NCI-H345 (cell line): ENCODE measurements around the gene ZNF264.
"Not testable (repeated sequence)": the region's sequence is repeated elsewhere in the genome, so short reads cannot be mapped to it uniquely, and the experiment has no call there.

Experiments
- DNase-seq: peaks from one replicate; lab custom pipeline; 2025; lab: John Stamatoyannopoulos, UW

ZNF264 gene

DNA sequence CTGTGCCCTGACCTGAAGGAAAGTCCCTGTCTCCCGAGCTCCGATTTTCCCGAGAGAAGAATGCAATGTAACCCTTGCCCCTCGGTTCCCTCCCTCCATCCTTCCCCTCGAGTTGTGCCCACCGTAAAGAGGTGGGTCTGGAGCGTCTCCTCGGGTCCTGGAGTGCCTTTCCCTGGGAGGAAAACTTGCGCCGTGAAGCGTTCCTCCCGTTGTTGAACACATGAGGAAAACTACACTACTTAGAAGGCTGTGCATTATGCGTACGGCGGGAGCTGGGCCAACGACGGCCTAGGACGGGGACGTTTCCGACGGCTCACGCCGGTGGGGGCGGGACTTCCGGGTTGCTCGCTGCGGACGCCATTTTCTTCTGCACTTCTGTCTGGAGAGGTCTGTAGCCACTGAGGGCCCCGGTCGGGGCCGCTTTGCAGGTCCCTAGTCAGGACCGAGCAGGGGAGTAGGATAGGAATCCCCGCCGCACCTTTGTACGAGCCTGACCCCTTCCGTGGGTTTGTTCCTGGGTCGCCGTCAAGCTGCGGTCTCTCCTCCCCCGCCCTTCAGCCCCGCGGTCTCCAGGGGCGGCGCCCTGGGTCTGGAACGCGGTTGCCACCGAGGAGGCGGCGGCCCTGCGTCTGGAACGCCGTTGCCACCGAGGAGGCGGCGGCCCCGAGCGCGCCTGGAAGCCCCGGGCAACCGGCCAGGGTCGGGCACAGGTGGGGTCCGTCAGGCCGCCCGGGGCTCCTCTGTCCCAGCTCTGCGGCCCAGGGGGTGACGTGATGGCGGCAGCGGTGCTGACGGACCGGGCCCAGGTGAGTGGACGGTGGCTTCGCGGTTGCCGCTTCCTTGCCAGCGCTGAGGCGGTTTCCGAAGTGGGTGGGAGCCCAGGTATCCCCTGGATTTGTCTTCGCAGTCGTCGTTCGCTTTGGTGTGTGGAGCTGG, at the start of gene ZNF264:
TSS of gene ZNF264 (plus strand) at position 360 of the 936 bp plus-strand sequence. CDS start at position 774, 414 bp downstream.
- DNase-seq, result peak; percentile 87

DNA sequence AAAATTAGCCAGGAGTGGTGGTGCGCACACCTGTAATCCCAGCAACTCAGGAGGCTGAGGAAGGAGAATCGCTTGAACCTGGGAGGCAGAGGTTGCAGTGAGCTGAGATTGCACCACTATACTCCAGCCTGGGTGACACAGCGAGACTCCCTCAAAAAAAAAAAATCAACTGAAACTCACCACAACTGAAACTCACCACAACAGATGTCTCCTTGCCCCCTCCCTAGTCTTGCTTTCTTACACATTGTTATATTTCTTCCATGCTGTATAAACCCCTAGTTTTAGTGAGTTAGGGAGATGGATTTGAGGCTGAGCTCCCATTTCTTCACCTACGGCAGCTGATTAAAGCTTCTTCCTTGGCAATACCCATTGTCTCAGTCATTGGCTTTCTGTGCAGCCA, 49.6 kb upstream of the ZNF264 start:
- no peak for DNase-seq

DNA sequence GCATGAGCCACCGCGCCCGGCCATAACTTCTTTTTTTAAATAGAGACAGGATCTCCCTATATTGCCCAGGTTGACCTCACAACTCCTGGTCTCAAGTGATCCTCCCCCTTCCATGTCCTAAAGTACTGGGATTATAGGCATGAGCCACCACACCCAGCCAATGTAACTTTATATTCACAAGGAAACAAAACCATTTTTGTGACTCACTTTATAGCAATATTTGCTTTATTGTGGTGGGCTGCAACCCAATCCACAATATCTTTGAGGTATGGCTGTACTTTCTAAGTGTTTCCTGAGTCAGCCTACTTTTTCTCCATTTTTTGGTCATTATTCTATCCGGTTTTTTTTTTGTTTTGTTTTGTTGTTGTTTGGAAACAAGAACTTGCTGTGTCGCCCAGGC, 38.4 kb upstream of the ZNF264 start:
- no peak for DNase-seq

DNA sequence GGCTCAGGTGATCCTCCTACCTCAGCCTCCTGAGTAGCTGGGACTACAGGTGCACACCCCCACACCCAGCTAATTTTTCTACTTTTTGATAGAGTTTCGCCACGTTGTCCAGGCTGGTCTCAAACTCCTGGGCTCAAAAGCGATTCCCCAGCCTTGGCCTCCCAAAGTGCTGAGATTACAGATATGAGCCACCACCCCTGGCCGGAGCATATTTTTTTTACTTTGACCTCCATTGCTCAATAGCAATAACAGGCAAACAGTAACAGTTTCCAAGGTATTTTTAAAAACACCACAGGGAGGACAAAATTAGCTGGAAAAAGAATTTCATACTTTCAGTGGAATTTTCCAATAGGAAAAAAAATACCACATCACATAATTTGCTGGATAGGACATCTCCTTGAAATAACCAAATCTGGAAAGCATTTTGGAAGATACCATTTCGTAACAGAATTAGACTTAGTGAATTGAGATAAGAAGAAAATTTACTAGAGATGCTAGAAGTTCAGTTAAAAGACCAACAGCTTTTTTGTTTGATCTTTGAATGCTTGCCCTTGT, 29.2 kb upstream of the ZNF264 start:
- DNase-seq, result no peak

DNA sequence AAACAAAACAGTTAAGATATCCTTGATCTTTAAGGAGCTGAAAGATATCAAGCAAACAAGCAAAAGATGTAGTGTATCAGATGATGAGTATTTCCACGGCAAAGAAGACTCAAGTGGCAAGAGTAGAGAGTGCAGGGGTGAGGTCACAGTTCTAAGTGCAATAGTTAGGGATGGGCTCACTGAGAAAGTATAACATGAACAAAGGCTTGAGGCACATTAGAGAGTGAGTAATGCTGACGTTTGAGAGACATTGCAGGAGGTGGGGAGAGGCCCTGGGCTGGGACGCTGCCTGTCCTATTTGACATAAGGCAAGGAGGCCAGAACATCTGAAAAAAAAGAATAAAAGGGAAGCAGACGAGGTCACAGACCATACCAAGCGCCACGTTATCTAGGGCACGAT, 25.5 kb upstream of the ZNF264 start:
- DNase-seq, result no peak

DNA sequence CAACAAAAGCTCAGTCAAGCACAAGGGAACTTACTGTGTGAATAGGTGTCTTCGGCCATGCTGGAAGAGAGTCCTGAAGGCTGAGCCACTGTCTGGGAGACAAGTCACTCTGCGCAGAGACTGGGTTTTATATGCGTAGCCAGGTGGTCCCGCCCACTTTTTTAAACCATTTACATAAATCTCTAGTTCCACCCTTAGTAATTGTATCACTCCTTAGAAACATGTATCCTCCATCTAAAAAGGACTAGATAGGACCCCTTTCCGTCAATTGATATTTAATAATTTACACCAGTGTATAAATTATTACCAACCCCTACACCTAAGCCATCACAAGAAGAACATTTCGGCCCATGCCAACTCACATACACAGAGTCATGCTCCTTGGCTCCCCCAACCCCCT, 23.9 kb upstream of the ZNF264 start, which contains the start of gene DUXA:
TSS of gene DUXA (minus strand) at position 101 of the 400 bp plus-strand sequence. CDS start at position 59, 42 bp downstream.
- DNase-seq, result no peak

DNA sequence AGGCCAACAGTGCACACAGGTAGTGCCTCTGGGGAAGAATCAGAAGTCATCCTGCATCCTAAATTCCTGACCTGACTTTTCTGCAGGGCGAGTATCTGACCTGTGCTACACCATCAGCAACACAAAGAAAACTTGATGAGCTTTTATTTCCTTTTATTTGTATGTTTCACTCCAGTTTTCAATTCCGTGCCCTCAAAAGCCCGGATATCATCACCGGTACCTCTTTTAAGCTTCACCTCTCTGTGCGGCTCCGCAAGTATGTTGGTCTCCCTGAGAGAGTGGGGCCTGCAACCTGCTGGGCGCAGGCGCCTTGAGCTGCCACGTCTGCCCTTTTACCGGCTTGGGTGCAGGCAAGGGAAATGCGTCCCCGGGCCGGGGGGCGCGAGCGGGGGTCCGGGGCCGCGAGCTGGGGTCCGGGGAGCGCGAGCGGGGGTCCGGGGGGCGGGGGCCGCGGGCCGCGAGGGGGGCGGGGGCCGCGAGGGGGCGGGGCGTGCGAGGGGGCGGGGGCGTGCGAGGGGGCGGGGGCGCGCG, 19.7 kb upstream of the ZNF264 start:
- no peak for DNase-seq

DNA sequence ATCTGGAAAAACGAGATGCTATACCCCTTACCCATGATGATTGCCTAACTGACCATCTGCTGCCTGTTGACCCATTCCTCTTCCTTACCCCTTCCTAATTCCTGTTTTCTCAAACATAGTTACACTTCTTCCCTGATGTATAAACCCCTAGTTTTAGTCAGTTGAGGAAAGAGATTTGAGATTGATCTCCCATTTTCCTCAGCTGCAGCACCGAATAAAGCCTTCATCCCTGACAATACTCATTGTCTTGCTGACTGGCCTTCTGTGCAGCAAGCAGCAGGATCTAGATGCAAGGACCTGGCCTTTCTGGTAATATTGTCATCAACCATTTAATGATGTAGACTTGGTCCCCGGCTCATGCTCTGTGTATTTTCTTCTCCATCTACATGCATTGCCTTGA, 999 bp upstream of the ZNF264 start:
- no peak for DNase-seq

DNA sequence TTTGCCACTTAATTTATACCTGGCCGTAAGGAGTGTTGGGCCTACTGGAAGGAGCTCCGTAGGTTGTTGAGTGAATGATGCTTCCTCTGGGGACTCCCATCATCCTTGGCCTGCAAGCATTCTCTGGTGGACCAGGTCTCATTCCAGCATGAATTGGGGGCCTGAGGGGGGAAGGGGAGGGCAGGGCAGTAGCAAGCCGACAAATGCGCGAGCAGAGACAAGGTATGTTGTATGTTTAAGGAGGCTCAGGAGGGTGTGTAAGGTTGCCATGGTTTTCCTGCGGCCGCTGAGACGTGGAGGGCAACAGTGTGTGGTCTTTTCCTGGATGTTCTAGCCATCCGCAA, 749 bp downstream of the ZNF264 start:
- no peak for DNase-seq

DNA sequence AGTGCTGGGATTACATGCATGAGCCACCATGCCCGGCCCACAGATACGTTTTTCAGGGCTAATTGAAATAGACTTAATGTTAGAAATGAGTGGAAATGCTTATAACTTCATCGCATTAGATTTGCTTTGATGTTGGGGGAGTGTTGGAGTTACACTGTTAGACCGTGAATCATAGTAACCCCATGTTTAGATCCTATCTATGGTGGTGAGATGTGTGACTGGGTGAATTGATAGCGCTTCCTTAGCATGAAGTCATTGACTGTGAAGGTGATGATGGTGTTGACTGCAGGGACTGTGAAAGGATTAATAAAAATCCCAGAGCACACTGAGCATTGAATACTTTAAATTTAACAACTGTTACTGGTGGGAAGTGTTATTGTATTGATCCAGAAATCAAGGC, 1.7 kb downstream of the ZNF264 start:
- DNase-seq, result no peak

DNA sequence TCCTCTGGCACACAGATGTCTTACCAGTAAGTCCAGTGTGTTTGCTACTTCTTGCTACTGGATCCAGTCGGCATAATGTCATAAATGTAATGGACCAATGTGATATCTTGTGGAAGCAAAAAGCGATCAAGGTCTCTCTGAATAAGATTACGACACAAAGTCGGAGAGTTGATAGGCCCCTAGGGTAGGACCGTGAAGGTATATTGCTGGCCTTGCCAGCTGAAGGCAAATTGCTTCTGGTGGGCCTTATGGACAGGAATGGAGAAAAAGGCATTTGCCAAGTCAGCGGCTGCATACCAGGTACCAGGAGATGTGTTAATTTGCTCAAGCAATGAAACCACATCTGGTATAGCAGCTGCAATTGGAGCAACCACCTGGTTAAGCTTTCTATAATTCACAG, 6.6 kb downstream of the ZNF264 start:
- not testable (repeated sequence) for DNase-seq

DNA sequence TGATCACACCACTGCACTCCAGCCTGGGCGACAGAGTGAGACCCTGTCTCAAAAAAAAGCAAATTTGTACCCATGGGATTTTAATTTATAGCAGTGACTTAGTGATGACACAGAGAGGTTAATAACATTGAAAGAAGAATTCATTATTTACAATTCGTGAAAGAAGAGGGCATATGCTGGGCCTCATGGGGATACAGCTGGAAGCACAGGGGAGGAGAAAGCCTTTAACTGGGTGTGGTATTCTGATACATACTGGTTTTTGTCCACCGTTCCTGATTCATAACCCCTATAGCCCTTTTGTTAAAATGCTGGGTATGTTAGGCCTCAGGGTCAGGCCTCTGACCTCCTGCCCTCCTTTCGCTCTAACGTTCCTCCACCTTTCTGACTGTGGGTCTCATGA, 10.9 kb downstream of the ZNF264 start:
- DNase-seq, result no peak

DNA sequence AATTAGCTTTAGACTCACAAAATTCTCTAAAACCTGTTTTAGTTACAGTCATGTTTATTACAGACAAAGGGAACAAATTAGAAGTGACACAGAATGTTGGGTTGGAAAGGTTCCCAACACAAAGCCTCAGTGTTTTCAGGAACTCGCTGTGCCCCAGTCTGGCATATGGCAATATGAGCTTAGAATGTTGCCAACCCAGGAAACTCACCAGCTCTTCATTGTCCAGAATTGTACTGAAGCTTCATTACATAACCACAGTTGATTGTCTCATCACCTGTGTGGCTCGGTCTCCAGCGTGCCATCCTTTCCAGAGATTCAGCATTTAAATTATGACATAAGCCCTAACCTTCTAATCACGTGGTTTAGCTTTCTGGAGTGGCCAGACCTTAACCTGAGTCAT, 19.1 kb downstream of the ZNF264 start:
- no peak for DNase-seq

DNA sequence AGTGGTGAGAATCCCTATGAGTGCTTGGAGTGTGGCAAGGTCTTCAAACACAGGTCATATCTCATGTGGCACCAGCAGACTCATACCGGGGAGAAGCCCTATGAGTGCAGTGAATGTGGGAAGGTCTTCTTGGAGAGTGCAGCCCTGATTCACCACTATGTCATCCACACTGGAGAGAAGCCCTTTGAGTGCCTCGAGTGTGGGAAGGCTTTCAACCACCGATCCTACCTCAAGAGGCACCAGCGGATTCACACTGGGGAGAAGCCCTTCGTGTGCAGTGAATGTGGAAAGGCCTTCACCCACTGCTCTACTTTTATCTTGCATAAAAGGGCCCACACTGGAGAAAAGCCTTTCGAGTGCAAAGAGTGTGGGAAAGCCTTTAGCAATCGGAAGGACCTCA, 20.8 kb downstream of the ZNF264 start:
- no peak for DNase-seq

DNA sequence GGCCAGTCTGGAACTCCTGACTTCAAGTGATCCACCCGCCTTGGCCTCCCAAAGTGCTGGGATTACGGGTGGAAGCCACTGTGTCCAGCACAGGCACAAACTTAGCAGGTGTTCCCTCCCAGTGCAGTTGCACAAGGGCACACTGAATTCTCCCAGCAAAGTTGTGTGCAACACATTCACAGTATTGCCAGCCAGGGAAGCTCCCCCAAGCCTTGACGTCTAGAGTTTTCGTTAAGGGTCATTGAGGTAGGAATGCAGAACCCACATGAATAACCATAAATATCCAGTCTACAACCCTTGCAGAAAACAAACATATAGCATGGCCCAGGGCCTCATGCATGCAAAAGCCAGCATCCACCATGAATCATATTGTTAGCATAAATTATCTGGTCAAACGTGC, 36.2 kb downstream of the ZNF264 start:
- DNase-seq, result no peak

DNA sequence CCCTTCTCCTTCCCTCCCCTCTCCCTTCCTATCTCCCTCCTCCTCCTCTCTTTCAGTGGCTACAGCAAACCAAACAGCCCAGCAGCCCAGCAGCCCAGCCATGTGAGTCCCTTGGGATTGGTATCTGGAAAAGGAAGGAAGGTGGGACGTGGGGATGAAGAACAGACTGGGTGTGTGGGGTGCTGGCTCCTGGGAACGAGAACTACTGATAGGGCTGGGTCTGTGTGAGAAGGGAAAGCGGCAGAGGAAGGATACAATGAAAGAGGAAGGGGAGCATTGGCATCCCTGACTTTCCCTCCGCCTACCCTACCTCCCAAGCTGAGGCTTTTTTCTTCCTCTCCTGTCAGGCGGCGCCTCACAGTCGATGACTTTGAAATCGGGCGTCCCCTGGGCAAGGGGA, 40.4 kb downstream of the ZNF264 start:
- DNase-seq, result no peak

DNA sequence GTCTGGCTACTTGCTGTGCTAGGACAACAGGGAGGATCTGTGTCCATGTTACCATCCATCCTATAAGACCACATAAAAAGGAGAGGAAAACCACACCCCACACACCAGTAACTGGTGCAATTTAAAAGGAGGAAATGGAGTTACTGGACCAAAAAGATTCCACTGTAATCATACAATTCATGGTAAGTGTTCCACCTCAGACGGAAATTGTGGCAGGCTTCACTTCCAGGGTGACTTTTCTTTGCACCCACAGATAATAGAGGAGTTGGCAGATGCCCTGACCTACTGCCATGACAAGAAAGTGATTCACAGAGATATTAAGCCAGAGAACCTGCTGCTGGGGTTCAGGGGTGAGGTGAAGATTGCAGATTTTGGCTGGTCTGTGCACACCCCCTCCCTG, 41.9 kb downstream of the ZNF264 start:
- DNase-seq, result no peak

DNA sequence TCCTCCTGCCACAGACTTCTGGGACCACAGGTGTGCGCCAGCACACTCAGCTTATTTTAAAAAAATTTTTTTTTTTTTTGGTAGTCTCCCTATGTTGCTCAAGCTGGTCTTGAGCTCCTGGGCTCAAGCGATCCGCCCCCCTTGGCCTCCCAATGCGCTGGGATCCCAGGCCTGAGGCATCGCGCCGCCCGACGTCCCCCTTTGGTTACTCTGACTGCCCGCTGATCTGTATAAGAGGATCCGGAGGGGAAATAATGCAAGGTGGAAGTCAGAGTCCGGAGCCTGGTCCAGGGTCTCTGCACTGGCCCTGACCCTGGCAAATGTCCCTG, 48.6 kb downstream of the ZNF264 start:
- no peak for DNase-seq

DNA sequence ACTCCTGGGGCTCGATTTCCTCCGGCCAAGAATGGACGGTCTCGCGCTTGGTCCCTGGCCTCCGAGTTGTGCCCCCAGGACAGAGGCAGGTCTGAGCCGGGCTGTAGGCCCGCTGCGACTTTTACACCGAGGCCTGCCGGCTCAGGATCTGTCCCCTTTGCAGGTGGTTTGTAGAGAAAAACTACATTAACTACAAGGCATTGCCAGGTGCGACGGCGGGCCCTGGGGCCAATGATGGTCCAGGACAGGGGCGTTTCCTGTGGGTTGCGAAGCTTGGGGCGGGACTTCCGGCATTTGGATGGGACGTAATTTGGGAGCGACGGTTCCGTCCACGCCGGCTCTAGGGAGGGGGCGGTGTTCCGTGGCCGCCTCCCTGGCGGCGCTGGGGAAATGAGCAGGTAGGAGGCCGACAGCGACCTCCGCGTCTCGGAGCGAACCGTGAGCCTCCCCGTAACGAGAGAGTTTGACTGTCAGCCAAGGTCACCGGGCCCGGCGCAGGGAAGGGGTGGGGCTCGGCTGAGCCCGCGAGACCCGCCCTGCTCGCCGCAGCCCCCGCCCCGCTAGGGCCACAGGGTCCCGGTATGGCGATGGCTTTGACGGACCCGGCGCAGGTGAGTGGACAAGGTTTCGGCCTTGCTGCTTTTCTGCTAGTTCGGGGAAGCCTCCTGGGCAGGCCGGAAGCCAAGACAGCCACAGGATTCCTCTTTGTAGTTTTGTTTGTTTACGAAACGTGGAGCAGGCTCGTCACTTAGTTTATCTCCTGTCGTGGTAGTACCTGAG, 49.2 kb downstream of the ZNF264 start, which contains the start of gene ZNF805:
TSS of gene ZNF805 (plus strand) at position 322 of the 780 bp plus-strand sequence. CDS start at position 582, 260 bp downstream.
- peak; percentile 91 for DNase-seq

DNA sequence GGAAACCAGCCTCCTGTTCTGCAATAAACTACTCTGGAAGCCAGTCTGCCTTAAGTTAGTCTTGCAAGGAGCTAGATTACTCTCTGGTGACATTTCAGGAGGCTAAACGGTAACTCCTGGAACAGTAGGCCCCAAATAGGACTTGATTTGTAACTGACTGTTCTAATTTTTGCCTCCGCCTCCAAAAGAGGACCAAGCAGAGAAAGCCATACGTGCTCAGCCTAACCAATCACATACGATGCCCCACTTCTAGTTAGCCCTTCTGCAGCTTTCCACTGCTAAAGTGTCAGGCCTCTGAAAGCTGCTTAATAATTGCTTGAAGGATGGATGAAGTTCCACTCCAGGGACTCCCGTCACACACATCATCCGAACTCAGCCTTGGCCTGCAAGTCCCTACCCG, 49.9 kb downstream of the ZNF264 start:
- DNase-seq, result no peak

DNA sequence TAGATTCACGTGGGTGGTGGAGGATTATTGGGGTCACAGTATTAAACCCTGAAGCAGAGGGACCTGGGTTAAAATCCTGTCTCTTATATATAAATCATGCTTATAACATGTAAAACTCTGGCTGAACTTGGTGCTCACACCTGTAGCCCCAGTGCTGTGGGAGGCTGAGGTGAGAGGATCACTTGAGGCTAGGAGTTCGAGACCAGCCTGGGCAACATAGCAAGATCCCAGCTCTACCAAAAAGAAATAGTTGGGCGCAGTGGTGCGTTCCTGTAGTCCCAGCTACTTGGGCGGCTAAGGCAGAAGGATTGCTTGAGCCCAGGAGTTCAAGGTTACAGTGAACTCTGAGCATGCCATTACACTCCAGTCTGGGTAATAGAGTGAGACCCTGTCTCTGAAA, 51.5 kb downstream of the ZNF264 start:
- DNase-seq, result no peak

DNA sequence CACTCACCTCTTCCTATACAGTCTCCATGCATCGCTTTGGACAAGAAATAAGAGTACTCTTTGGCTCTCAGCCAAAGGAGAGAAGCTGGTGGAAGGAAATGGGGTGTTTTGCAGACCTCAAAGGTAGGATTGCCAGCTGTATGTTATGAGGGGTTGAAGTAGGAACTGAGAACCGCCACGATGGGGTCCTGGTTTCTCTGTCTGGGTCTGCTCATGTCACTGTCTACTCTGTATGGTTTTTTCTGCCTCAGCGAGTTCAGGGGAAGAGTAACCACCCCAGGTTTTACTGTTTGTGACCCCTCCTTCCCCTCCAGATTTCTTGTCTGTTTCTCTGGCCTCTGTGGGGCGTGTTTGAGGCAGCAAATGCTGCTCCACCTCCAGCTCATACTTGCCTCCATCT, 53.2 kb downstream of the ZNF264 start:
- DNase-seq, result no peak

DNA sequence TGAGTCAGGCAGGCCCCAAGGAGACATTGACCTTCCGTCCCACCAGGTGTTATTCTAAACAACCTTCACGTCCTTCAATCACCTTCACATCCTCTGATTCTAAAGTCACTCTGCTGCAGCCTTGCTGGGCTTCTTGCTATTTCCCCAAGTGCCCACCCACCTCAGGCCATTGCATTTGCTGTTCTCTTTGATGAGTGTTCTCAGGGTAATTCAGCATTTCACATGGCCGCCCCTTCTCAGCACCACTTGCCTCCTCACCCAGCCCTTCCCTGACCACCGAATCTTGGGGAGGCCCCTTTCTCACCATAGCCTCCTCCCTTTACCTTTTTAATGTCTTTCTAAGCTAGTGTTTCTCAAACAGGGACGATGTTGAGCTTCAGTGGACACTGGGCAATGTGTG, 53.8 kb downstream of the ZNF264 start:
- no peak for DNase-seq
